HepG2 (cell line): ENCODE results near the gene CDK17. TPM values are rescaled to one million over a fixed set of nuclear protein-coding genes. Genes with fewer than 3 reads are reported as not detected.

Experiments
- ATAC-seq: fragments of 200-7000 bp; cut with Tn5 transposase; 3 replicates; pipeline ENCODE4 v1.9.1; 2020; ENCODE audit warnings: mild to moderate bottlenecking, moderate library complexity
- BruUV-seq: library from RNA; stranded (reverse); fragments of 400-500 nt; replicated peaks from 2 replicates; lab custom pipeline; 2021; lab: Mats Ljungman, UMichigan
- CTCF ChIA-PET: fragments of 300-600 bp; formaldehyde crosslinking; extraction: SDS; loops from one replicate; lab custom pipeline; 2021; ENCODE audit warnings: low total read pairs, inconsistent platforms, low intra/inter-chr PET ratio; lab: Yijun Ruan, JAX
- POLR2A ChIA-PET: fragments of 350-600 bp; sonication (Branson Sonifier 250); formaldehyde crosslinking; loops from one replicate; lab custom pipeline; 2020; ENCODE audit warnings: antibody characterized with exemption, inconsistent platforms; lab: Yijun Ruan, JAX
- DNase-seq: peaks from one replicate; pipeline ENCODE4 v3.0.0-alpha.2; 2015; ENCODE audit warnings: low spot score
- FAIRE-seq: peaks from 3 replicates; lab custom pipeline; 2011; peaks lifted over from hg19 to GRCh38; lab: Jason Lieb, UNC
- H2AFZ ChIP-seq: one replicate; pipeline ENCODE4 v1.6.1; 2011; ENCODE audit warnings: low read length, inconsistent platforms
- H3K27ac ChIP-seq: fragments of 300-600 bp; 3 replicates; pipeline ENCODE4 v1.8.0; 2011; ENCODE audit warnings: mixed run types, mild to moderate bottlenecking, mixed read lengths, low read length, inconsistent platforms; ENCODE audit not compliant: insufficient read depth; ENCODE audit errors: extremely low read length
- H3K27me3 ChIP-seq, 2 experiments: fragments of 200-600 bp in 1 of 2; 2 replicates in 1 of 2; 3 replicates in 1 of 2; pipeline versions ENCODE4 v1.6.0 to v1.8.0; 2011; ENCODE audit warnings: low read length in 2 of 2, mild to moderate bottlenecking in 2 of 2, moderate library complexity in 2 of 2, inconsistent platforms in 1 of 2; ENCODE audit not compliant: insufficient read depth in 2 of 2, control insufficient read depth in 1 of 2
- H3K36me3 ChIP-seq, 2 experiments: fragments of 200-600 bp in 1 of 2; replicated peaks in 1 of 2; 2 replicates in 1 of 2; 3 replicates in 1 of 2; pipeline versions ENCODE4 v1.5.1 to v1.8.0; 2011; ENCODE audit warnings: low read length in 2 of 2, inconsistent platforms in 1 of 2; ENCODE audit not compliant: insufficient read depth in 2 of 2, control insufficient read depth in 1 of 2
- H3K4me1 ChIP-seq: 2 replicates; pipeline ENCODE4 v1.5.1; 2012; ENCODE audit warnings: low read length, inconsistent platforms; ENCODE audit not compliant: insufficient read depth
- H3K4me2 ChIP-seq: 2 replicates; pipeline ENCODE4 v1.6.0; 2011; ENCODE audit warnings: low read depth, low read length, inconsistent platforms
- H3K4me3 ChIP-seq, 3 experiments: fragments of 200-600 bp in 1 of 3; sonication (generic), shearing (Covaris generic) in 1 of 3; replicated peaks in 1 of 3; 2 replicates each; pipeline ENCODE4 v1.5.1; 2011 to 2016; ENCODE audit warnings: low read length in 3 of 3, inconsistent platforms in 2 of 3, low read depth in 2 of 3, mild to moderate bottlenecking in 2 of 3, control low read depth in 1 of 3, mixed read lengths in 1 of 3; ENCODE audit not compliant: insufficient read depth in 1 of 3
- H3K79me2 ChIP-seq: one replicate; pipeline ENCODE4 v1.6.1; 2011; ENCODE audit warnings: low read length, inconsistent platforms; ENCODE audit not compliant: insufficient read depth
- H3K9ac ChIP-seq: 2 replicates; pipeline ENCODE4 v1.6.0; 2011; ENCODE audit warnings: mild to moderate bottlenecking, low read depth, low read length, inconsistent platforms; ENCODE audit not compliant: insufficient read depth
- H3K9me3 ChIP-seq: 2 replicates; pipeline ENCODE4 v1.5.1; 2012; ENCODE audit warnings: mild to moderate bottlenecking, low read length
- H4K20me1 ChIP-seq: 2 replicates; pipeline ENCODE4 v1.6.0; 2011; ENCODE audit warnings: inconsistent platforms, mild to moderate bottlenecking, low read length, moderate library complexity; ENCODE audit not compliant: insufficient read depth
- ARID4A ChIP-seq: sonication (generic); formaldehyde crosslinking; IDR thresholded peaks from 2 replicates; pipeline ENCODE4 v1.5.0; 2020; ENCODE audit warnings: mild to moderate bottlenecking, missing genetic modification reagents, borderline replicate concordance
- CHD2 ChIP-seq: IDR thresholded peaks from 2 replicates; pipeline ENCODE4 v1.6.1; 2011; ENCODE audit warnings: low read depth, low read length, improper control_type of control experiment
- MATR3 ChIP-seq: sonication (generic); formaldehyde crosslinking; IDR thresholded peaks from 2 replicates; pipeline ENCODE4 v1.4.0; 2020; ENCODE audit warnings: missing genetic modification reagents
- SP4 ChIP-seq: sonication (generic); formaldehyde crosslinking; IDR thresholded peaks from 2 replicates; pipeline ENCODE4 v1.8.1; 2023; ENCODE audit warnings: mild to moderate bottlenecking, missing genetic modification reagents
- ZNF17 ChIP-seq: sonication (generic); formaldehyde crosslinking; IDR thresholded peaks from 2 replicates; pipeline ENCODE4 v1.5.0; 2020; ENCODE audit warnings: mild to moderate bottlenecking, missing genetic modification reagents
- ZNF496 ChIP-seq: sonication (generic); formaldehyde crosslinking; IDR thresholded peaks from 2 replicates; pipeline ENCODE4 v1.8.1; 2023; ENCODE audit warnings: mild to moderate bottlenecking, moderate library complexity, missing genetic modification reagents; ENCODE audit not compliant: insufficient replicate concordance
- ZNF652 ChIP-seq: IDR thresholded peaks from 2 replicates; pipeline ENCODE4 v1.6.1; 2016; ENCODE audit warnings: low read depth, borderline replicate concordance
- WGBS: methylation state at CpG from one replicate; pipeline ENCODE4 v1.1.6; 2017; ENCODE audit warnings: low lambda C conversion rate; 5-methylcytosine and 5-hydroxymethylcytosine counted together
- in situ Hi-C: cut with HindIII; loops from 2 replicates; pipeline ENCODE4 v1.10.0; 2017; ENCODE audit warnings: low pct_unique_long_range_greater_than_20kb; ENCODE audit not compliant: extremely low pct_ligation_motif_present
- intact Hi-C: fragments of 100-400 bp; cut with micrococcal nuclease; formaldehyde crosslinking; loops from one replicate; pipeline ENCODE4 v1.10.0; 2022; ENCODE audit not compliant: unreplicated experiment
- polyA plus RNA-seq, 8 experiments: library from polyadenylated mRNA; depleted of rRNA in 3 of 8; stranded (reverse) in 7 of 8; unstranded in 1 of 8; fragments of >200 nt; fragmentation: Illumina TruSeq in 4 of 8; extraction: Trizol in 4 of 8; gene quantifications; 2 replicates each; pipeline versions ENCODE4 v1.2.1 to v1.2.3, GENCODE V29; 2011 to 2016; ENCODE audit warnings: low read depth in 4 of 8, missing spikeins in 1 of 8, mixed read lengths in 1 of 8; ENCODE audit not compliant: insufficient read depth in 1 of 8
- total RNA-seq, 5 experiments: library from RNA; depleted of rRNA; stranded (reverse); fragments of >200 nt; fragmentation: Illumina TruSeq; extraction: Trizol; gene quantifications; 2 replicates each; pipeline ENCODE4 v1.2.3, GENCODE V29; 2016; ENCODE audit warnings: low read depth in 1 of 5
- TF ChIP-seq, protein P1 (sequence below): sonication (generic); formaldehyde crosslinking; IDR thresholded peaks from 2 replicates; pipeline ENCODE4 v1.8.0; 2022; ENCODE audit warnings: mild to moderate bottlenecking, missing genetic modification reagents, moderate library complexity

Gene CDK17
- total and polyA plus RNA-seq, 2 of the 13 experiments (the other 11 are each of a cell fraction or from before 2014, with no cell fraction given): 9.9 to 22.3 TPM

DNA sequence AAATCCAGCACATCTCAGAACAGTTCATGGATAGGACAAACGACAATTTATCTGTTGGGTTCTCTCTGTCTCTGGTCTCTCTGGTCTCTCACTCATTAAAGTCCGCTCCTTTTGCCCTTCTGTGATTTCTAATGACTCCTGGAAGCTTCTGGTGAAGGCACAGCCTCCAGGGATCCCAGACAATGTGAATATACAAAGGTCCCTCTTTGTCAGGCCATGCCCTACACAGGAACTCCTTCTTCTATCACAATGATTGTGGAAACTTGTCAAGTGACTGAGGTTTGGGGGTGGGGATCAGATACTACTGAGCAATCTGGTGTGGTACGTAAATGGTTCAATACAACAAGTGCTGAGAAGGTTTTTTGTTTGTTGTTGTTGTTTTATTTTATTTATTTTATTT lies 42.7 kb upstream of the CDK17 start:
- no peaks in the 10 kb centered on the region for H3K9me3 ChIP-seq
- POLR2A ChIA-PET: no interaction called here
- H3K27me3 ChIP-seq: no peaks in the 10 kb centered on the region; a peak in 1 of 5 replicates
- no peaks in the 10 kb centered on the region for H3K4me1 ChIP-seq
- no TSS peak for BruUV-seq
- DNase-seq (no peak), FAIRE-seq (no peak), ATAC-seq (no peak)
- H3K4me2 ChIP-seq: no peak overlapping the region
- H3K36me3 ChIP-seq: no peaks in the 10 kb centered on the region
- H3K4me3 ChIP-seq: no peak overlapping the region
- intact Hi-C loops (no loop called here), in situ Hi-C loops (no loop called here)
- no peak overlapping the region for H3K27ac ChIP-seq
- no peaks in the 10 kb centered on the region for H4K20me1 ChIP-seq
- no peak overlapping the region for H2AFZ ChIP-seq
- H3K9ac ChIP-seq: no peak overlapping the region
- 30% methylated on average over 3 of the region's 3 CpGs for WGBS
- CTCF ChIA-PET: no interaction called here
- TF ChIP-seq CHD2 (no peak), ZNF496 (CRISPR knock-in tag) (no peak), ARID4A (CRISPR knock-in tag) (no peak), SP4 (CRISPR knock-in tag) (no peak), MATR3 (CRISPR knock-in tag) (no peak), ZNF652 (CRISPR knock-in tag) (no peak), ZNF17 (no peak)
- TF ChIP-seq, protein P1, sequence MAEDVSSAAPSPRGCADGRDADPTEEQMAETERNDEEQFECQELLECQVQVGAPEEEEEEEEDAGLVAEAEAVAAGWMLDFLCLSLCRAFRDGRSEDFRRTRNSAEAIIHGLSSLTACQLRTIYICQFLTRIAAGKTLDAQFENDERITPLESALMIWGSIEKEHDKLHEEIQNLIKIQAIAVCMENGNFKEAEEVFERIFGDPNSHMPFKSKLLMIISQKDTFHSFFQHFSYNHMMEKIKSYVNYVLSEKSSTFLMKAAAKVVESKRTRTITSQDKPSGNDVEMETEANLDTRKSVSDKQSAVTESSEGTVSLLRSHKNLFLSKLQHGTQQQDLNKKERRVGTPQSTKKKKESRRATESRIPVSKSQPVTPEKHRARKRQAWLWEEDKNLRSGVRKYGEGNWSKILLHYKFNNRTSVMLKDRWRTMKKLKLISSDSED (CRISPR knock-in tag): no peak
- no peaks in the 10 kb centered on the region for H3K79me2 ChIP-seq
